ENCODE measurements around the gene POU6F2.

DNA sequence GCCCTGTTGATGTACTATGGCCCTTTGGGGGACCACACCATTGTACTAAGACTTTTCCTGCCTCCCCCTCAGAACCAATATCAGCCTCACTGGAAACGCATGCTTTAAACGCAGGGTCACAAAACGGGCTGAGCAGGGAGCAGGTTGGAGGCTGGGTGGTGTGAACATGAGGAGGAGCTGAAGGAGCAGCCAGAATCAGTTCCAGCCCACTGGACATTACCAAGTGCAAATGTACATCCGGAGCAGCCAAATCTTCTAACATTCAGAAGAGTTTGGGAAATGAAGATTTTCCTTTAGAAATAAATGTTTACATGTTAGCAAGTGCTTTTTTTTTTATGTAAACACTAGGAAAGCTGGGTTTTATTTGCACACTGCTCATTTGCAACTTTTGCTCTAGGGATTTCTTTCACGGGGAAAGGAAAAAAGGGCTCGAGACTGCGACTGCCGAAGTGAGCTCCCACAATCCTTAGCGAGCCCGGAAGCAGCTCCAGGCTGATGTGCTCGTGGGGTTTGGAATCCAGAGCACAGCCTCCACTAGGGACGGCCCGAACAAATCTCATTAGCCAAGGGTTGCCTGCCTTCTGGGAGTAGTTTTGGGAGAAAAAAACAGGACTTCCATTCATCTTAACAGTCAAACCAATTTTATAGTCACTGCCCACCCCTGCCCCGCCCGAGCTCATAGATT, 480.5 kb downstream of the POU6F2 start:
- TF ChIP-seq, protein P1, sequence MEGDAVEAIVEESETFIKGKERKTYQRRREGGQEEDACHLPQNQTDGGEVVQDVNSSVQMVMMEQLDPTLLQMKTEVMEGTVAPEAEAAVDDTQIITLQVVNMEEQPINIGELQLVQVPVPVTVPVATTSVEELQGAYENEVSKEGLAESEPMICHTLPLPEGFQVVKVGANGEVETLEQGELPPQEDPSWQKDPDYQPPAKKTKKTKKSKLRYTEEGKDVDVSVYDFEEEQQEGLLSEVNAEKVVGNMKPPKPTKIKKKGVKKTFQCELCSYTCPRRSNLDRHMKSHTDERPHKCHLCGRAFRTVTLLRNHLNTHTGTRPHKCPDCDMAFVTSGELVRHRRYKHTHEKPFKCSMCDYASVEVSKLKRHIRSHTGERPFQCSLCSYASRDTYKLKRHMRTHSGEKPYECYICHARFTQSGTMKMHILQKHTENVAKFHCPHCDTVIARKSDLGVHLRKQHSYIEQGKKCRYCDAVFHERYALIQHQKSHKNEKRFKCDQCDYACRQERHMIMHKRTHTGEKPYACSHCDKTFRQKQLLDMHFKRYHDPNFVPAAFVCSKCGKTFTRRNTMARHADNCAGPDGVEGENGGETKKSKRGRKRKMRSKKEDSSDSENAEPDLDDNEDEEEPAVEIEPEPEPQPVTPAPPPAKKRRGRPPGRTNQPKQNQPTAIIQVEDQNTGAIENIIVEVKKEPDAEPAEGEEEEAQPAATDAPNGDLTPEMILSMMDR (conservative IDR thresholded peaks at IDR 0.05; ENCODE audit: low read length) = no peak
- no peak for TF ChIP-seq EZH2phosphoT487 (IDR thresholded peaks at IDR 0.05; ENCODE audit: borderline replicate concordance)

Data from Loucy (cell line).